GM18502 (cell line): ENCODE results near the gene UBR2.

Experiments
- ATAC-seq: cut with Tn5 transposase; IDR thresholded peaks from one replicate; pipeline ENCODE4 v1.9.1; 2021; ENCODE audit warnings: mild to moderate bottlenecking; ENCODE audit not compliant: unreplicated experiment, poor library complexity

The UBR2 gene

GRCh38 chr6:42563697-42564505 lies at the start of gene UBR2:
Gene UBR2, plus strand, starts transcription at chr6:42564029. Its CDS starts 291 bp downstream, at chr6:42564320.
- ATAC-seq, result peak; percentile 95

GRCh38 chr6:42514745-42515144 lies 49.1 kb upstream of the UBR2 start:
- no peak for ATAC-seq

- ATAC-seq, result no peak
Measured at GRCh38 chr6:42519779-42520178, 44.0 kb upstream of the UBR2 start.

GRCh38 chr6:42520786-42521607 lies 42.8 kb upstream of the UBR2 start:
- ATAC-seq, result peak; percentile 69

- no peak for ATAC-seq
Measured at GRCh38 chr6:42522036-42522435, 41.8 kb upstream of the UBR2 start.

GRCh38 chr6:42522942-42523814 lies 40.7 kb upstream of the UBR2 start:
- no peak for ATAC-seq

GRCh38 chr6:42525206-42525605 lies 38.6 kb upstream of the UBR2 start:
- no peak for ATAC-seq

GRCh38 chr6:42526616-42527015 lies 37.2 kb upstream of the UBR2 start:
- ATAC-seq, result no peak

GRCh38 chr6:42527204-42527603 lies 36.6 kb upstream of the UBR2 start:
- no peak for ATAC-seq

GRCh38 chr6:42530296-42530695 lies 33.5 kb upstream of the UBR2 start:
- no peak for ATAC-seq

GRCh38 chr6:42530751-42531150 lies 33.1 kb upstream of the UBR2 start:
- ATAC-seq, result no peak

- ATAC-seq, result no peak
Measured at GRCh38 chr6:42532038-42532669, 31.7 kb upstream of the UBR2 start.

GRCh38 chr6:42533794-42534193 lies 30.0 kb upstream of the UBR2 start:
- ATAC-seq, result no peak

GRCh38 chr6:42537536-42537935 lies 26.3 kb upstream of the UBR2 start:
- no peak for ATAC-seq

GRCh38 chr6:42539135-42539534 lies 24.7 kb upstream of the UBR2 start:
- no peak for ATAC-seq

- no peak for ATAC-seq
Measured at GRCh38 chr6:42545226-42545773, 18.5 kb upstream of the UBR2 start.

GRCh38 chr6:42547407-42548329 lies 16.2 kb upstream of the UBR2 start:
- peak; percentile 87 for ATAC-seq

- no peak for ATAC-seq
Measured at GRCh38 chr6:42550277-42550676, 13.6 kb upstream of the UBR2 start.

GRCh38 chr6:42551217-42551616 lies 12.6 kb upstream of the UBR2 start:
- ATAC-seq, result no peak
